HCT116 (cell line): ENCODE measurements around the gene MSRB3. TPM values are rescaled to one million over a fixed set of nuclear protein-coding genes. Genes with fewer than 3 reads are reported as not detected.

Source experiments
- ATAC-seq: fragments of 200-7000 bp; cut with Tn5 transposase; 2 replicates; pipeline ENCODE4 v1.9.1; 2020; ENCODE audit warnings: mild to moderate bottlenecking, moderate library complexity
- BruUV-seq: library from RNA; stranded (reverse); fragments of 400-500 nt; replicated peaks from 2 replicates; lab custom pipeline; 2021; lab: Mats Ljungman, UMichigan
- CTCF ChIA-PET: fragments of 300-600 bp; sonication (Branson Sonifier 250); formaldehyde crosslinking; loops from one replicate; lab custom pipeline; 2021; ENCODE audit warnings: antibody characterized with exemption; lab: Charles Lee
- POLR2A ChIA-PET: fragments of 300-600, 350-600 bp; sonication (Branson Sonifier 250); formaldehyde crosslinking; loops from one replicate; lab custom pipeline; 2021; ENCODE audit warnings: antibody characterized with exemption; lab: Charles Lee
- RAD21 ChIA-PET, 2 experiments: fragments of 300-600 bp; sonication (Branson Sonifier 250); formaldehyde crosslinking; loops; one replicate each; lab custom pipeline; 2023; ENCODE audit warnings: low total read pairs in 2 of 2; ENCODE audit not compliant: uncharacterized antibody in 2 of 2, unreplicated experiment in 2 of 2, low non-redundant PET in 1 of 2; lab: Charles Lee
- DNase-seq: peaks from one replicate; pipeline ENCODE4 v3.0.0-alpha.2; 2010; ENCODE audit warnings: low read depth, low spot score
- H2AFZ ChIP-seq: fragments of 200-600 bp; shearing (Covaris generic), sonication (generic); 2 replicates; pipeline ENCODE4 v1.6.1; 2017; ENCODE audit warnings: low read depth, mixed run types, mixed read lengths, antibody characterized with exemption, low read length; ENCODE audit not compliant: poor library complexity, severe bottlenecking
- H3K27ac ChIP-seq: 2 replicates; pipeline ENCODE4 v1.5.1; 2012; ENCODE audit warnings: low read depth, low read length
- H3K27me3 ChIP-seq: fragments of 200-600 bp; sonication (generic); 2 replicates; pipeline ENCODE4 v1.6.1; 2016; ENCODE audit warnings: mixed run types, low read length, mixed read lengths; ENCODE audit not compliant: insufficient read depth
- H3K36me3 ChIP-seq, 2 experiments: fragments of 200-500 bp in 1 of 2; fragments of 200-600 bp in 1 of 2; sonication (Bioruptor generic) in 1 of 2; sonication (generic) in 1 of 2; 2 replicates each; pipeline versions ENCODE4 v1.5.1 to v1.6.1; 2014 to 2016; ENCODE audit warnings: low read length in 2 of 2, inconsistent platforms in 1 of 2, mixed read lengths in 1 of 2, mixed run types in 1 of 2; ENCODE audit not compliant: insufficient read depth in 2 of 2, control insufficient read depth in 1 of 2
- H3K4me1 ChIP-seq, 2 experiments: fragments of 200-600 bp in 1 of 2; sonication (generic) in 1 of 2; 2 replicates each; pipeline versions ENCODE4 v1.5.1 to v1.6.1; 2012 to 2017; ENCODE audit warnings: low read length in 2 of 2, inconsistent platforms in 1 of 2, mild to moderate bottlenecking in 1 of 2, mixed read lengths in 1 of 2, mixed run types in 1 of 2, moderate library complexity in 1 of 2; ENCODE audit not compliant: insufficient read depth in 2 of 2, control insufficient read depth in 1 of 2
- H3K4me2 ChIP-seq: fragments of 200-600 bp; sonication (generic); 2 replicates; pipeline ENCODE4 v1.6.1; 2017; ENCODE audit warnings: mixed run types, low read length, mixed read lengths
- H3K4me3 ChIP-seq, 2 experiments: fragments of 200-600 bp in 1 of 2; sonication (generic) in 1 of 2; replicated peaks in 1 of 2; 2 replicates each; pipeline ENCODE4 v1.5.1; 2011 to 2016; ENCODE audit warnings: low read length in 2 of 2, control low read depth in 1 of 2, low read depth in 1 of 2, mild to moderate bottlenecking in 1 of 2, mixed read lengths in 1 of 2, mixed run types in 1 of 2
- H3K79me2 ChIP-seq: fragments of 200-600 bp; sonication (generic); 2 replicates; pipeline ENCODE4 v1.6.1; 2017; ENCODE audit warnings: mild to moderate bottlenecking, mixed run types, low read length, moderate library complexity, mixed read lengths; ENCODE audit not compliant: insufficient read depth
- H3K9ac ChIP-seq: fragments of 200-600 bp; sonication (generic); 2 replicates; pipeline ENCODE4 v1.6.1; 2016; ENCODE audit warnings: low read length, mixed read lengths
- H3K9me2 ChIP-seq: fragments of 200-600 bp; sonication (generic), shearing (Covaris generic); 2 replicates; pipeline ENCODE4 v1.6.1; 2017; ENCODE audit warnings: mixed run types, mild to moderate bottlenecking, moderate library complexity; ENCODE audit not compliant: insufficient read depth
- H3K9me3 ChIP-seq, 2 experiments: fragments of 200-500 bp in 1 of 2; fragments of 200-600 bp in 1 of 2; sonication (Bioruptor generic) in 1 of 2; sonication (generic) in 1 of 2; 2 replicates each; pipeline ENCODE4 v1.6.1; 2014 to 2017; ENCODE audit warnings: low read length in 2 of 2, mixed read lengths in 2 of 2, inconsistent platforms in 1 of 2, low read depth in 1 of 2, mild to moderate bottlenecking in 1 of 2, mixed run types in 1 of 2, moderate library complexity in 1 of 2; ENCODE audit not compliant: control insufficient read depth in 1 of 2, insufficient read depth in 1 of 2
- H4K20me1 ChIP-seq: fragments of 200-600 bp; sonication (generic), shearing (Covaris generic); 2 replicates; pipeline ENCODE4 v1.6.1; 2017; ENCODE audit warnings: mixed run types, mild to moderate bottlenecking, moderate library complexity; ENCODE audit not compliant: insufficient read depth
- CBX3 ChIP-seq: IDR thresholded peaks from 2 replicates; pipeline ENCODE4 v1.6.1; 2012; ENCODE audit warnings: low read depth
- CEBPB ChIP-seq: IDR thresholded peaks from 2 replicates; pipeline ENCODE4 v1.6.1; 2012; ENCODE audit warnings: low read depth
- ELF1 ChIP-seq: IDR thresholded peaks from 2 replicates; pipeline ENCODE4 v1.6.1; 2012; ENCODE audit warnings: low read depth, borderline replicate concordance
- RAD21 ChIP-seq: IDR thresholded peaks from 2 replicates; pipeline ENCODE4 v1.6.1; 2012; ENCODE audit warnings: low read depth, mild to moderate bottlenecking
- SRF ChIP-seq: IDR thresholded peaks from 2 replicates; pipeline ENCODE4 v1.6.1; 2012; ENCODE audit warnings: low read depth
- TCF7L2 ChIP-seq: IDR thresholded peaks from 2 replicates; pipeline ENCODE4 v1.7.0; 2011; ENCODE audit warnings: borderline replicate concordance, inconsistent platforms; ENCODE audit not compliant: insufficient read depth, insufficient read length; ENCODE audit errors: extremely low read depth
- YY1 ChIP-seq: IDR thresholded peaks from 2 replicates; pipeline ENCODE4 v1.6.1; 2011; ENCODE audit warnings: low read length, low read depth, moderate library complexity, mild to moderate bottlenecking; ENCODE audit not compliant: insufficient replicate concordance; ENCODE audit errors: extremely low read depth
- intact Hi-C: fragments of 100-400 bp; cut with micrococcal nuclease; formaldehyde crosslinking; loops from 2 replicates; pipeline ENCODE4 v1.10.0; 2022
- total RNA-seq: library from RNA; stranded (reverse); gene quantifications from one replicate; pipeline ENCODE4 v1.2.1, GENCODE V29; 2021; ENCODE audit not compliant: unreplicated experiment
- TF ChIP-seq, protein P1 (sequence below): IDR thresholded peaks from 2 replicates; pipeline ENCODE4 v1.6.1; 2012

The MSRB3 gene
- total RNA-seq, 1 experiment from 2014 or later = 8.2 TPM

DNA sequence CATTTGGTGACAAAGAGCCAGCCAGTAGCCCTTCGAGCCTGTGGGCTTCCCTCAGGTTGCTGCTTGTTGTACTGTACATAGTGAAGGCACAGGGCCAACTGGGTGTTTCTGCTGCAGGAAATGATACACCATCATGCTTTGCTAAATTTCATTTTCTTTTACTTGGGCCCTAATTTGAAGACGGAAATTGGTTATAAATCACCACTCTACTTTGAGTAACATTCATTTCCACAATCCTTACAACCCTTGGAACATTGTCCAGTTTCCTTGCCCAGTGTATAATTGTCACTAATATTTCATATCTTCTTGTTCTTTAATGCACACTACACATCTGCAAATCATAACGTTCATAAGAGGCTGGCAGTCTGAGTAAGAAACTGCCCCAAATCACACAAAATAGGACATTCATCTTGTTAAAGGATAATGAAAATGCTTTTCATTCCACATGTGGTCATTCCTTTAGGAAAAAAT lies 30.2 kb downstream of the MSRB3 start:
- no peaks in the 10 kb centered on the region for H3K9me2 ChIP-seq
- POLR2A ChIA-PET = no interaction called here
- no peak for TF ChIP-seq TCF7L2
- TF ChIP-seq CBX3 = 0 out of 2 replicates have a peak, but pooled peaks have one; percentile 2
- TF ChIP-seq CEBPB = no peak; the same call in 1 of the 2 replicates
- no peak for TF ChIP-seq ELF1
- TF ChIP-seq, protein P1, sequence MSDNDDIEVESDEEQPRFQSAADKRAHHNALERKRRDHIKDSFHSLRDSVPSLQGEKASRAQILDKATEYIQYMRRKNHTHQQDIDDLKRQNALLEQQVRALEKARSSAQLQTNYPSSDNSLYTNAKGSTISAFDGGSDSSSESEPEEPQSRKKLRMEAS = 0 out of 2 replicates have a peak, but pooled peaks have one; percentile 13
- TF ChIP-seq, all 23 proteins: peak for 2
- intact Hi-C loops = loop anchor here (5.0 kb wide), 1 partner anchor 799 kb away; no protein-coding TSS in a partner anchor
- no peak overlapping the region for H3K4me3 ChIP-seq
- no peak overlapping the region for H2AFZ ChIP-seq
- H3K4me1 ChIP-seq = peaks cover 53 to 86% of the 10 kb centered on the region in 2 experiments
- H3K36me3 ChIP-seq = no peaks in the 10 kb centered on the region; a peak in 1 of 4 replicates
- CTCF ChIA-PET = no interaction called here
- no TSS peak for BruUV-seq
- no peaks in the 10 kb centered on the region for H3K27me3 ChIP-seq
- no peaks in the 10 kb centered on the region for H3K9me3 ChIP-seq
- H3K4me2 ChIP-seq = peak overlapping the region; percentile 76
- H3K9ac ChIP-seq = peak overlapping the region; percentile 65
- H3K27ac ChIP-seq = peak overlapping the region; percentile 95
- DNase-seq = no peak
- H4K20me1 ChIP-seq = no peaks in the 10 kb centered on the region
- RAD21 ChIA-PET = no interaction called here
- peaks cover 15% of the 10 kb centered on the region for H3K79me2 ChIP-seq
- ATAC-seq = no peak

DNA sequence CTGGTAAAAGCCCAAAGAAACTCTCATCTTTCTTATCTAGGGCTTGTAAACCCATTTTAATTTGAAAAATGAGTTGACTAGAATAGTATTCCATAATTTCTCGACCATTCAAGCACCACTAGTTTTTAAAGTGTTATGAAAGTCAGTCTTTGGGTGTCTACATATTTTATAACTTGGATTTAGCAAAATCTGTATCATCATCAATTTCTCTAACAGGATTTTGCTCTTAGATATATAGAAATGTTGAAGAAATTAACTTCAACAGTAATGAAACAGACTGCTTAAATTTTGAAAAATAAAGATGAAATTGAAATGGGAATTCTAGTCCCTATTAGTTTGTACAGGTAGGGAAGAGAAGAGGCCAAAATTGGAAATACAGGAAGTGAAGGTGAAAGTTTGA lies 32.8 kb downstream of the MSRB3 start:
- no peak overlapping the region for H3K4me2 ChIP-seq
- POLR2A ChIA-PET = interaction anchor here (1.1 kb wide), 1 partner anchor 314 kb away, joined by 3 read pairs; no protein-coding TSS in a partner anchor
- ATAC-seq = no peak

More for the DNA sequence above, 32.8 kb downstream of the MSRB3 start:
- RAD21 ChIA-PET = no interaction called here
- no peak for DNase-seq
- Histone ChIP-seq H3K79me2 (peaks cover 21% of the 10 kb centered on the region), H3K4me1 (peaks cover 55 to 91% of the 10 kb centered on the region in 2 experiments), H4K20me1 (no peaks in the 10 kb centered on the region), H3K27ac (peak overlapping the region; percentile 95; the same call in 1 of the 2 replicates), H3K4me3 (no peak overlapping the region), H3K27me3 (no peaks in the 10 kb centered on the region), H2AFZ (no peak overlapping the region), H3K9me3 (no peaks in the 10 kb centered on the region), H3K9me2 (no peaks in the 10 kb centered on the region), H3K36me3 (no peaks in the 10 kb centered on the region; a peak in 1 of 4 replicates), H3K9ac (peak overlapping the region; percentile 12; the same call in 1 of the 2 replicates)
- BruUV-seq = no TSS peak
- CTCF ChIA-PET = interaction anchor here (1.2 to 1.8 kb wide), 5 partner anchors 11 to 797 kb away, joined by 3 to 5 read pairs (median 4); no protein-coding TSS in a partner anchor
- intact Hi-C loops = loop anchor here (5.0 to 10.0 kb wide), 3 partner anchors 186 to 364 kb away; no protein-coding TSS in a partner anchor
- TF ChIP-seq SRF = peak; percentile 61; the same call in 1 of the 2 replicates
- no peak for TF ChIP-seq YY1
- TF ChIP-seq RAD21 = no peak
